Endodermal cell (in vitro differentiated cells): ENCODE measurements around the gene YAP1. TPM values are rescaled to one million over a fixed set of nuclear protein-coding genes. Genes with fewer than 3 reads are reported as not detected.

Experiments used
- DNase-seq: peaks from one replicate; pipeline ENCODE4 v3.0.0-alpha.2; 2017
- H3K27ac ChIP-seq: 2 replicates; pipeline ENCODE4 v1.5.1; 2013; ENCODE audit warnings: mild to moderate bottlenecking, low read depth, low read length, moderate library complexity
- H3K27me3 ChIP-seq: 2 replicates; pipeline ENCODE4 v1.6.1; 2013; ENCODE audit warnings: mild to moderate bottlenecking, low read length, moderate library complexity; ENCODE audit not compliant: insufficient read depth, control insufficient read depth, poor library complexity, severe bottlenecking
- H3K36me3 ChIP-seq: 2 replicates; pipeline ENCODE4 v1.7.0; 2013; ENCODE audit warnings: mild to moderate bottlenecking, low read length, moderate library complexity; ENCODE audit not compliant: control insufficient read depth, insufficient read depth
- H3K4me1 ChIP-seq: one replicate; pipeline ENCODE4 v1.7.0; 2013; ENCODE audit warnings: low read length; ENCODE audit not compliant: control insufficient read depth, insufficient read depth
- H3K4me3 ChIP-seq: 2 replicates; pipeline ENCODE4 v1.5.1; 2013; ENCODE audit warnings: mild to moderate bottlenecking, low read length, moderate library complexity
- H3K9ac ChIP-seq: 2 replicates; pipeline ENCODE4 v1.6.1; 2013; ENCODE audit warnings: mild to moderate bottlenecking, low read length, moderate library complexity; ENCODE audit not compliant: poor library complexity, severe bottlenecking; ENCODE audit errors: extremely low read depth
- H3K9me3 ChIP-seq: 2 replicates; pipeline ENCODE4 v1.6.1; 2013; ENCODE audit warnings: mild to moderate bottlenecking, low read length, moderate library complexity; ENCODE audit not compliant: control insufficient read depth
- H3K27ac Mint-ChIP-seq: 2 replicates; pipeline ENCODE4 v1.8.0; 2020; ENCODE audit warnings: mixed read lengths
- H3K27me3 Mint-ChIP-seq: 2 replicates; pipeline ENCODE4 v1.8.0; 2021; ENCODE audit warnings: mild to moderate bottlenecking, mixed read lengths; ENCODE audit not compliant: insufficient read depth
- H3K36me3 Mint-ChIP-seq: 2 replicates; pipeline ENCODE4 v1.8.0; 2020; ENCODE audit warnings: low read depth, mixed read lengths
- H3K4me1 Mint-ChIP-seq: 2 replicates; pipeline ENCODE4 v1.8.0; 2020; ENCODE audit warnings: mixed read lengths
- H3K4me3 Mint-ChIP-seq: 2 replicates; pipeline ENCODE4 v1.8.0; 2020; ENCODE audit warnings: mild to moderate bottlenecking, moderate library complexity, mixed read lengths
- H3K9me3 Mint-ChIP-seq: 2 replicates; pipeline ENCODE4 v1.8.0; 2020; ENCODE audit warnings: mild to moderate bottlenecking, mixed read lengths
- WGBS, 2 experiments: methylation state at CpG; one replicate each; pipeline versions ENCODE4 v1.1.5 to v1.1.7; 2013; ENCODE audit warnings: missing lambda C conversion rate in 2 of 2, mixed read lengths in 1 of 2; ENCODE audit not compliant: insufficient coverage in 1 of 2, insufficient read length in 1 of 2; 5-methylcytosine and 5-hydroxymethylcytosine counted together
- total RNA-seq, 2 donors: library from RNA; stranded (reverse); fragmentation: NEBNext Ultra II Directional in 1 of 2; extraction: Animal tissue kit (Norgen Biotek cat#: 25700) in 1 of 2; gene quantifications; 2 replicates in 1 of 2; 3 replicates in 1 of 2; pipeline ENCODE4 v1.2.1, GENCODE V29; 2021
- TF ChIP-seq, protein P1 (sequence below): fragments of 200-600 bp; sonication (generic); conservative IDR thresholded peaks from 2 replicates; pipeline ENCODE4 v1.5.0; 2021; ENCODE audit warnings: antibody characterized with exemption, mild to moderate bottlenecking

The YAP1 gene
- total RNA-seq, 2 donors from 2014 or later: 224 to 228 TPM

- no peaks in the 10 kb centered on the region for H3K9me3 Mint-ChIP-seq
- TF ChIP-seq, protein P1, sequence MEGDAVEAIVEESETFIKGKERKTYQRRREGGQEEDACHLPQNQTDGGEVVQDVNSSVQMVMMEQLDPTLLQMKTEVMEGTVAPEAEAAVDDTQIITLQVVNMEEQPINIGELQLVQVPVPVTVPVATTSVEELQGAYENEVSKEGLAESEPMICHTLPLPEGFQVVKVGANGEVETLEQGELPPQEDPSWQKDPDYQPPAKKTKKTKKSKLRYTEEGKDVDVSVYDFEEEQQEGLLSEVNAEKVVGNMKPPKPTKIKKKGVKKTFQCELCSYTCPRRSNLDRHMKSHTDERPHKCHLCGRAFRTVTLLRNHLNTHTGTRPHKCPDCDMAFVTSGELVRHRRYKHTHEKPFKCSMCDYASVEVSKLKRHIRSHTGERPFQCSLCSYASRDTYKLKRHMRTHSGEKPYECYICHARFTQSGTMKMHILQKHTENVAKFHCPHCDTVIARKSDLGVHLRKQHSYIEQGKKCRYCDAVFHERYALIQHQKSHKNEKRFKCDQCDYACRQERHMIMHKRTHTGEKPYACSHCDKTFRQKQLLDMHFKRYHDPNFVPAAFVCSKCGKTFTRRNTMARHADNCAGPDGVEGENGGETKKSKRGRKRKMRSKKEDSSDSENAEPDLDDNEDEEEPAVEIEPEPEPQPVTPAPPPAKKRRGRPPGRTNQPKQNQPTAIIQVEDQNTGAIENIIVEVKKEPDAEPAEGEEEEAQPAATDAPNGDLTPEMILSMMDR: no peak
- Histone ChIP-seq H3K4me3 (no peak overlapping the region), H3K27me3 (no peaks in the 10 kb centered on the region), H3K36me3 (peaks cover 83% of the 10 kb centered on the region), H3K9me3 (no peaks in the 10 kb centered on the region), H3K9ac (no peak overlapping the region), H3K4me1 (no peaks in the 10 kb centered on the region), H3K27ac (no peak overlapping the region)
- peaks cover 25% of the 10 kb centered on the region for H3K4me1 Mint-ChIP-seq
- H3K36me3 Mint-ChIP-seq: peaks cover 49% of the 10 kb centered on the region
- WGBS, 2 experiments: 59 to 73% methylated on average over 2 to 3 of the region's 3 CpGs
- H3K27me3 Mint-ChIP-seq: no peaks in the 10 kb centered on the region
- no peak overlapping the region for H3K4me3 Mint-ChIP-seq
- DNase-seq: no peak
- H3K27ac Mint-ChIP-seq: no peak overlapping the region
Observed at GRCh38 chr11:102202972-102203371, 92.7 kb downstream of the YAP1 start.

GRCh38 chr11:102204174-102204573 is 93.9 kb downstream of the YAP1 start:
- Mint-ChIP-seq H3K27me3 (no peaks in the 10 kb centered on the region), H3K36me3 (peaks cover 54% of the 10 kb centered on the region), H3K4me3 (no peak overlapping the region), H3K27ac (peak overlapping the region; percentile 35), H3K4me1 (peaks cover 21% of the 10 kb centered on the region), H3K9me3 (no peaks in the 10 kb centered on the region)
- H3K9ac ChIP-seq: no peak overlapping the region
- H3K4me1 ChIP-seq: no peaks in the 10 kb centered on the region
- TF ChIP-seq, protein P1: no peak
- peaks cover 1% of the 10 kb centered on the region for H3K9me3 ChIP-seq
- 48 to 50% methylated on average over 2 of the region's 2 CpGs for WGBS, 2 experiments
- H3K36me3 ChIP-seq: peaks cover 86% of the 10 kb centered on the region
- no peak overlapping the region for H3K27ac ChIP-seq
- no peaks in the 10 kb centered on the region for H3K27me3 ChIP-seq
- no peak for DNase-seq
- no peak overlapping the region for H3K4me3 ChIP-seq

GRCh38 chr11:102205805-102206204 is 95.6 kb downstream of the YAP1 start:
- Mint-ChIP-seq H3K36me3 (peaks cover 65% of the 10 kb centered on the region), H3K27ac (peak overlapping the region; percentile 59), H3K4me3 (no peak overlapping the region), H3K27me3 (no peaks in the 10 kb centered on the region), H3K4me1 (peaks cover 22% of the 10 kb centered on the region), H3K9me3 (no peaks in the 10 kb centered on the region)
- H3K9me3 ChIP-seq: peaks cover 12% of the 10 kb centered on the region
- DNase-seq: no peak
- no peaks in the 10 kb centered on the region for H3K4me1 ChIP-seq
- no peak overlapping the region for H3K27ac ChIP-seq
- 89% methylated on average over 4 of the region's 4 CpGs; no CpG with 5 or more reads in 1 of the 2 experiments for WGBS, 2 experiments
- no peak overlapping the region for H3K9ac ChIP-seq
- no peaks in the 10 kb centered on the region for H3K27me3 ChIP-seq
- TF ChIP-seq, protein P1: no peak
- H3K4me3 ChIP-seq: no peak overlapping the region
- peaks cover 94% of the 10 kb centered on the region for H3K36me3 ChIP-seq
